ENCODE measurements around the gene C1QTNF7. TPM values are rescaled to one million over a fixed set of nuclear protein-coding genes. Genes with fewer than 3 reads are reported as not detected.

Gene C1QTNF7
- total and polyA plus RNA-seq, 8 donors: 2.1 to 17.8 (median 14.8) TPM

- Histone ChIP-seq H3K4me1 (peaks cover 0 to 6% of the 10 kb centered on the region in 2 donors), H3K36me3 (no peaks in the 10 kb centered on the region), H3K27ac (peak overlapping the region; percentile 35 to 65), H3K4me3 (no peak overlapping the region), H3K9me3 (no peaks in the 10 kb centered on the region), H3K27me3 (no peaks in the 10 kb centered on the region)
- intact Hi-C loops (cut with DNase I): no loop called here
- peak in 1 of 4 donors; percentile 35 for DNase-seq
- ATAC-seq: peak; percentile 15
- TF ChIP-seq, protein P1, sequence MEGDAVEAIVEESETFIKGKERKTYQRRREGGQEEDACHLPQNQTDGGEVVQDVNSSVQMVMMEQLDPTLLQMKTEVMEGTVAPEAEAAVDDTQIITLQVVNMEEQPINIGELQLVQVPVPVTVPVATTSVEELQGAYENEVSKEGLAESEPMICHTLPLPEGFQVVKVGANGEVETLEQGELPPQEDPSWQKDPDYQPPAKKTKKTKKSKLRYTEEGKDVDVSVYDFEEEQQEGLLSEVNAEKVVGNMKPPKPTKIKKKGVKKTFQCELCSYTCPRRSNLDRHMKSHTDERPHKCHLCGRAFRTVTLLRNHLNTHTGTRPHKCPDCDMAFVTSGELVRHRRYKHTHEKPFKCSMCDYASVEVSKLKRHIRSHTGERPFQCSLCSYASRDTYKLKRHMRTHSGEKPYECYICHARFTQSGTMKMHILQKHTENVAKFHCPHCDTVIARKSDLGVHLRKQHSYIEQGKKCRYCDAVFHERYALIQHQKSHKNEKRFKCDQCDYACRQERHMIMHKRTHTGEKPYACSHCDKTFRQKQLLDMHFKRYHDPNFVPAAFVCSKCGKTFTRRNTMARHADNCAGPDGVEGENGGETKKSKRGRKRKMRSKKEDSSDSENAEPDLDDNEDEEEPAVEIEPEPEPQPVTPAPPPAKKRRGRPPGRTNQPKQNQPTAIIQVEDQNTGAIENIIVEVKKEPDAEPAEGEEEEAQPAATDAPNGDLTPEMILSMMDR (IDR thresholded peaks at IDR 0.05): no peak
Observed at GRCh38 chr4:15427161-15427560, 672 bp upstream of the C1QTNF7 start.

- H3K27me3 ChIP-seq: no peaks in the 10 kb centered on the region
- H3K27ac ChIP-seq: peak overlapping the region in 1 of 2 donors; percentile 65
- H3K9me3 ChIP-seq: no peaks in the 10 kb centered on the region
- peak; percentile 75 for ATAC-seq
- no peak overlapping the region for H3K4me3 ChIP-seq
- H3K4me1 ChIP-seq: peaks cover 0 to 6% of the 10 kb centered on the region in 2 donors
- intact Hi-C loops (cut with DNase I): no loop called here
- TF ChIP-seq, protein P1 (IDR thresholded peaks at IDR 0.05): no peak
- H3K36me3 ChIP-seq: no peaks in the 10 kb centered on the region
- DNase-seq: no peak
Observed at GRCh38 chr4:15428611-15429010, 778 bp downstream of the C1QTNF7 start.

GRCh38 chr4:15434091-15434490 is 6.3 kb downstream of the C1QTNF7 start:
- no peaks in the 10 kb centered on the region for H3K27me3 ChIP-seq
- H3K27ac ChIP-seq: no peak overlapping the region
- TF ChIP-seq, protein P1 (IDR thresholded peaks at IDR 0.05): no peak
- DNase-seq (no peak), ATAC-seq (no peak)
- H3K9me3 ChIP-seq: no peaks in the 10 kb centered on the region
- no peaks in the 10 kb centered on the region for H3K36me3 ChIP-seq
- no peak overlapping the region for H3K4me3 ChIP-seq
- intact Hi-C loops (cut with DNase I): no loop called here
- no peaks in the 10 kb centered on the region for H3K4me1 ChIP-seq

DNA sequence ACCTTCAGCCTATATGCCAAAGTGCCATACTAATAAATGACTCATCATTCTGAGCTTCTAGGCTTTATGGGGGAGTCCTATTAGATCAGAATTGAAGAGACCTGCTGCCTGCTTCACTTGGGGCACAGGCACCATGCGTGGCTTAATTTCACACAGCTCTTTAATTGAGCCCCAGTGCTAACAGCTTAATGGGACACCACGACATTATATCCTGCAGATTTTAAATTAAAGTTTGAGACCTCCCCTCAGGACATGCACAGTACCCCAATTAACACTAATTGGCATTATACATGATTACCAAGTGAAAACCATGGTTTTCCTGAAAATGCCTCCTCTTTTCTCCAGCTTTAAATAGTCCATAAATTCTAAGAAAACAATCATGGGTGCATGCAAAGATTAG is 6.8 kb downstream of the C1QTNF7 start:
- DNase-seq: no peak
- H3K4me1 ChIP-seq: no peaks in the 10 kb centered on the region
- no peak overlapping the region for H3K27ac ChIP-seq
- H3K36me3 ChIP-seq: no peaks in the 10 kb centered on the region
- no peak for ATAC-seq
- H3K9me3 ChIP-seq: no peaks in the 10 kb centered on the region
- TF ChIP-seq, protein P1 (IDR thresholded peaks at IDR 0.05): no peak
- H3K4me3 ChIP-seq: no peak overlapping the region
- intact Hi-C loops (cut with DNase I): no loop called here
- H3K27me3 ChIP-seq: no peaks in the 10 kb centered on the region

DNA sequence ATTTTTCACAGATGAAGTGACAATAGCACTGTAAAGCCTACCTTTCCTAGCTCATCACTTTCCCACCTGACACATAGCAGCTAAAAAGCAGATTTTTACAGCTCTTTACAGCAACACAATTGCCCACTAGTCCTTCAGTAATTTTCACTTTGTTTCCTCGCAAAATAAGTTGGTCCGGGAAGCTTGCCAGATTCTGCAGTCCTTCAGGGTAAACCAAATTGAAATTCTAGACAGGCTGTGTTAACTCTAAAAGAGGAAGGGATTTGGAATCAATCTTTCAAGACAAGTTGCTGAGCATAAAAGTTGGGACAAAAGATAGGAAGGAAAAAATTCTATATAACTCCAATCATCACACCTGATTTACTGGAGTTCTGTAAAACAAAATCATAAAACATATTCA is 8.7 kb downstream of the C1QTNF7 start:
- H3K36me3 ChIP-seq: no peaks in the 10 kb centered on the region
- no peak overlapping the region for H3K4me3 ChIP-seq
- H3K4me1 ChIP-seq: no peaks in the 10 kb centered on the region
- TF ChIP-seq, protein P1 (IDR thresholded peaks at IDR 0.05): no peak
- no peak overlapping the region for H3K27ac ChIP-seq
- DNase-seq (peak in 2 of 4 donors; percentile 47 to 63), ATAC-seq (no peak)
- intact Hi-C loops (cut with DNase I): no loop called here
- H3K9me3 ChIP-seq: no peaks in the 10 kb centered on the region
- no peaks in the 10 kb centered on the region for H3K27me3 ChIP-seq
